T47D (cell line): ENCODE measurements around the gene HYDIN.
"Not testable (repeated sequence)": the region's sequence is repeated elsewhere in the genome, so short reads cannot be mapped to it uniquely, and the experiment has no call there.

Source experiments
- DNase-seq, 2 experiments: peaks; one replicate each; pipeline versions ENCODE4 v3.0.0 to v3.0.0-alpha.2; 2011 to 2012; ENCODE audit warnings: low read depth in 1 of 2, low spot score in 1 of 2
- JUND ChIP-seq: IDR thresholded peaks from 2 replicates; pipeline ENCODE4 v1.6.1; 2012; ENCODE audit warnings: low read depth
- in situ Hi-C: cut with HindIII; loops from 2 replicates; pipeline ENCODE4 v1.10.0; 2016; ENCODE audit warnings: low sequenced_read_pairs, low pct_unique_long_range_greater_than_20kb

Gene HYDIN

DNA sequence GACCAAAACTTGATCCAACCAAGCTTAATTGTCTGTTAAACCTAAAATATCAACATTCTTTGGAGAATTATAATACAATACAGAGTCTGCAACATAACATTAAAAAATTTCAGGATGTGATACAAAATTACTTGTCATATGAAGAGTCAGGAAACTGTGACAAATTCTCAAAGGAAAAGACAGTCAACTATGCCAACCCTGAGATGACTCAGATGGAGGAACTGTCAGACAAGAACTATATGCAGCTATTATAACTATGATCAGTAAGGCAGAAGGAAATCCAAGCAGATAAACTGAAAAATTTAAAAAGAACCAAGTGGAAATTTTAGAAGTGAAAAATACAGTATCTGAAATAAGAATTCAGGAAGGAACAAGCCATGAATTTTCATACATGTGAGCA is 299.8 kb downstream of the HYDIN start:
- DNase-seq, in situ Hi-C loops: not testable (repeated sequence)

DNA sequence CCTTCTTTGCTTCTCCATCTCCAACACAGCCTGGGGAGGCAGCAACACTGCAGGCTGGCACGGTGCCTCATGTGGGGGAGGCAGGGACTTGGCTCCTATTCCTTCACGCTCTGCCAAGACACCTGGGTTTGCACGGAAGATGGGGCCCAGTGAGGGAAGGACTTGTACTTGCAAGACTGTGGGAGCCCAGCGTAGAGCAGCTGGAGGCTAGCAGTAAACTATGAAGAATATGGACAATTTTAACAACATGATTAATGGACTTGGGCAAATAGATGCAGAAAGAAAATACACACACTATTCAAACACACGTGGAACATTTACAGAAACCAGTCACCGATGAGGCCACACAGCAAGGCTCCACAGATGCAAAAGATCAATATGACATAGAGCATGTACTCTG is 308.4 kb downstream of the HYDIN start:
- DNase-seq = peak; percentile 4 to 47
- in situ Hi-C loops = not testable (repeated sequence)

DNA sequence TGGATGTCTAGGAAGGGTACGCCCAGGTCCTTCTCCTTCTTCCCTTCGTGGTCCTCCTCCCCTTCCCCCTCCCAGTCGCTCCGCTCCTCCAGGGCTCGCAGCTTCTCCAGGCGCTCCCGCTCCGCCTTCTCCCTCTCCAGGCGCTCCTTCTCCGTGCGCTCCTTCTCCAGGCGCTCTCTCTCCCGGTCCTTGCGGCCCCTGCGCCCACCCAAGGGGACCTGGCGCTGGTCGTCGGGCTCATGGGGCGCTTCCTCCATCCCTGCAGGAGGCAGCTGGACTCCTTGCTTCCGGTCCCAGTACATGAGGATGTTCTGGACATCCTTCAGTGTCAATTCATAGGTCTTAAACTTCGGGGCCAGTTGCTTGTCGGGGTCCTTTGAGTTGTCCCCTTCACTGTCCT is 309.9 kb downstream of the HYDIN start:
- DNase-seq, in situ Hi-C loops: not testable (repeated sequence)

DNA sequence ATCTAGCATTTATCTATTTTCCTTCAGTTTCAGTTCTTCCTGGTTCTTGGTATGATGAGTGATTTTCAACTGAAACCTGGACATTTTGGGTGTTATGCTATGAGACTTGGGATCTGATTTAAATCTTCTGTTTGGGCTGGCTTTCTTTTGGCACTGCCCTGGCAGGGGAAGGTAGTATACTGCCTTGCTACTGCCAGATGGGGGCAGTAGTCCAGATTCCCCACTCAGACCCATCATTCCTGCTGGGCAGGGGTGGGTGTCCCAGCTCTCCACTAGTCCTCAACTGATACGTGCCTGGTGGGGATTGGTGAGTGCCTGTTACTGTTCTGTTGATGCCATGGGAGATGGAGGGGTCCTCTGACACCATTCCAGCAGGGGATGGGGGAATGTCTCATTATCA is 342.3 kb downstream of the HYDIN start:
- in situ Hi-C loops, DNase-seq: not testable (repeated sequence)

DNA sequence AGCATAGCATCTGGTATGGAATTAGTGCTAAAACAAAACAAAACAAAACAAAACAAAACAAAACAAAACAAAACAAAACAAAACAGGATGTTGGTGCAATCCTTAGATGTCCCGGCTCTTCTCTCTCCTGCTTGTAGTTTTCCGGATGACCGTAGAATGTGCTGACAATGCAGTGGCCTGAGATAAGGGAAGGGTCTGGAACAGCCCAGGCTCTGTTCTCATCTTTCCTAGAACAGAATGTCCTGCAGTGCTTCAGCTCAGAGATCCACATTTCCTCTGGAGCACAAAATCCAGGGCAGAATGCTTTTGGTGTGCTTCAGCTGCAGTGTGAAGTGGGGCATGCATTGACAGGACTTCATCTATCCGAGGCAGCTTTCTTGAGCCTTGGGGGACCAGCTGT is 345.9 kb downstream of the HYDIN start:
- DNase-seq, in situ Hi-C loops: not testable (repeated sequence)

DNA sequence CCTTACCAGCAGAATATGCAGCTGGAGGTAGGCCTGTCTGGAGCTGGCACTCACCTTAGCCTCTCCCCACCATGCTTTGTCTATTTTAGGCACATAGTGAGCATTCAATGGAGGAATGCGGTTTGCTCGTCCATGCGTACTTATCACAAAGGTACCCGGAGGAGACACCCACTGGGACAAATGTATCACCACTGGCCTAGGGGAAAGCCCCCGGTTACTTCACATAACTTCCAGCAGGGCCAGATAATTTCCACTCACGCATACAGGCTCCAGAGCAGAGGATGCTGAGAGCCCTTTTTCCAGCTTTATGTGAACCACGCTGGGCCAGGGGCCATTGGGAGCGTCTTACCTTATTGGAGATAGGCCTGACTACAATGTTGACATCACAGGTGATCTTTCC is 348.2 kb downstream of the HYDIN start:
- in situ Hi-C loops, DNase-seq: not testable (repeated sequence)

DNA sequence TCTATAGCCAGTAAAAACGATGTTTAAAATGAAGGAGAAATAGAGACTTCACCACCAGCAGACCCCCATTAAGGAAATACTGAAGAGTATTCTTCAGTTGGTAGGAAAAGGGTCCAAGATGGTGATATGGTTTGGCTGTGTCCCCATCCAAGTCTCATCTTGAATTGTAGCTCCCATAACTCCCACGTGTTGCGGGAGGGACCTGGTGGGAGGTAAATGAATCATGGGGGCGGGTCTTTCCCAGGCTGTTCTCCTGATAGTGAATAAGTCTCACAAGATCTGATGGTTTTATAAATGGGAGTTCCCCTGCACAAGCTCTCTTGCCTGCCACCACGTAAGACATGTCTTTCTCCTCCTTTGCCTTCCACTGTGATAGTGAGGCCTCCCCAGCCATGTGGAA is 352.6 kb downstream of the HYDIN start:
- in situ Hi-C loops, DNase-seq: not testable (repeated sequence)

DNA sequence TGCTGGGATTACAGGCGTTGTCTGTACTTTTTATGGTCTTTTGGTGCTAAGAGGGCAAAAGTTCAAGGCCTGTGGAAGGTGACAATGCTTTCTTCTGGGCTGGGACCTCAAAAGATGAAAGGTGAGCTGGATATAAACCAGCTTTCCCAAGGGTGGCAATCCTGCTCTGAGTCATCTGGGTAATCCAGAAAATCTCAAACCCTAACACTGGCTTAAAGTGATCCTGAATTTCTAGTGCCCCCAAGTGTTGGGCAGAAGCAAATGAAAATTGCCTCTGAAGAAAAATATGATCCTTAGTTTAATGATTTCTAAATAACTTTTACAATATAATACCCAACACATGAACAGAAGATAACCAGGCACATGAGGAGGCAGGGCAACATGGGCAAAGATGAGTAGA is 354.1 kb downstream of the HYDIN start:
- in situ Hi-C loops, DNase-seq: not testable (repeated sequence)

DNA sequence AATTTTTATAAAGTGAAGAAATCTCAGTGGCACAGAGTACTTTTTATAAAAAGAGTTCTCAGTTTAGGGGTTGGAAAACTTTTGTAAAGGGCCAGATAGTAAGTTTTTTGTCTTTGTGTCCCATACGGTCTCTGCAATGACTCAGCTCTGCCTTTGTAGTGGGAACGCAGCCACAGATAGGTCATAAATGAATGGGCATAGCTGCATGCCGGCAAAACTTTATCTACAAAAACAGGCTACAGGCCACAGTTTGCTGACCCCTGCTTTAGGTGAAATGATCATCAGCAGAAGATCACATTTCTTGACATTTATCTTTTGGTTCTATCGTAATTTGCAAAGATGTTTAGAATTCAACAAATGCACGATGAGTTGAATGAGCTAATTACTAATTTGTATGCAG is 365.8 kb downstream of the HYDIN start:
- in situ Hi-C loops, DNase-seq: not testable (repeated sequence)

DNA sequence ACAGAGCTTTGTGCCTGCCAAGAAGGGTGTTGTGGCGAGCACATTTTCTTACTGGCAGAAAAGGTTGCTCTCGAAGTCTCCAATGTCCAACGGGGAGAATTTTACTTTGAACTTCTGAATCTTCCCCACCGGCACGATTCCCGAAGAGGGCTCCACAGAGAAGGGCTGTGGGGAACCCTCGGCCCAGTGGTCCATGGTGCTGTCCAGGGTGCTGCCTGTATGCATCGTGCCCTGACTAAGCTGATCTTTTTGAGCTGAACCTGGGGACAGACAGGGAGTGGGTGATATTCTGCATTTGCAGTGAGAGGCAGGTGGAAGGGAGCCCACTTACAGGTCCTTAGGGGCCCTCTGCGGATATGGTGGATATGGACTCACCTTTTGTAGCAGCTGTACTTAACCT is 368.5 kb downstream of the HYDIN start:
- peak in 1 of 2 experiments; percentile 1 for DNase-seq
- in situ Hi-C loops = not testable (repeated sequence)

DNA sequence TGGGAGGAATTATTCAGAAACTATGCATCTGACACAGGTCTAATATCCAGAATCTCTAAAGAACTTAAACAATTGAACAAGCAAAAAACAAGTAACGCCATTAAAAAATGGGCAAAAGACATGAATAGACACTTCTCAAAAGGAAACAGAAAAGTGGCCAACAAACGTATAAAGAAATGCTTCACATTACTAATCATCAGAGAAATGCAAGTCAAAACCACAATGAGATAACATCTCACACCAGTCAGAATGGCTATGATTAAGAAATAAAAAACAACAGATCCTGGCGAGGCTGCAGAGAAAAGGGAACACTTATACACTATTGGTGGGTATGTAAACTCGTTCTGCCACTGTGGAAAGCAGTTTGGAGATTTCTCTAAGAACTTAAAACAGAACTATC is 379.2 kb downstream of the HYDIN start:
- in situ Hi-C loops, DNase-seq: not testable (repeated sequence)

DNA sequence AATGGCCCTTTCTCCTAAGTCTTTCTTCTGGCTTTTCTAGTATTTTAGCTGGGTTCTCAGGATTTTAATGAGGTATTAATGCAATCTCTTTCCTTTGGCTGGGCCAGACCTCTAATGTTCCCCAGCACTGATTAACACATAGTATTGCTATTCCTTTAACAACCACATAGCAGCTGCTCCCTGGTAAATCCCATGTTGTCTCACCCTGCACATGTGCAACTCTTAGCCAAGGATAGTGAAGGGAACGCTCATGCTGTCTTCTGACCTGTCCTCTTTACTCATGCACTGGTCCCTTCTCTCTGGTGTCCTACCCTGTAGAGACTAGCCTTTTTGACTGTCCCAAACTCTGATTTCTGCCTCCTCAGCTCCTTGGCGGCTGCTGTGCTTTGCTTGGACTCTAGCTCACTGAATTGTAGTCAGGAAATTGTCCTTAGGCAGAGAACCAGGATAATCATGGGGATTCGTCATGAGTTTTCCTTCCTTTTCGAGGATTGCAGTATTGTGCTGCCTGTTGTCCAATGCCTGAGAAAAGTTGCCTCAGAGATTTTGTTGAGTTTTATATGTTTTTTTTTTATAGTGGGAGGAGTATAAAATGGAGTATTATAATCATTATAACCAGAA is 406.9 kb downstream of the HYDIN start:
- DNase-seq, in situ Hi-C loops: not testable (repeated sequence)

DNA sequence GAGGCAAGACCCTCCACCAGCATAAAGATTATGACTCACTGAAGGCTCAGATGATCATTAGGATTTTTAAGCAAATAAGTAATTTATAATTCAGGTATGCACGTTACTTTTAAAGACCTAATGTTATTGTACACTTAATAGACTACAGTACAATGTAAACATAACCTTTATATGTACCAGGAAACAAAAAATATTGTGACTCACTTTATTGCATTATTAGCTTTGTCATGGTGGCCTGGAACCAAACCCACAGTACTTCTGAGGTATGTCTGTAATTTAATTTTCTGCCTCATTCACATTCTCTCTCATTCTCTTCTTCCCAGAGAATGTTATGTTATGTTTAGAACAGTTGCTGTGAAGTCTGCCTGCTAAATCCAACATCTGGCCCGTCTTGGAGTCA is 407.8 kb downstream of the HYDIN start:
- DNase-seq, in situ Hi-C loops: not testable (repeated sequence)

DNA sequence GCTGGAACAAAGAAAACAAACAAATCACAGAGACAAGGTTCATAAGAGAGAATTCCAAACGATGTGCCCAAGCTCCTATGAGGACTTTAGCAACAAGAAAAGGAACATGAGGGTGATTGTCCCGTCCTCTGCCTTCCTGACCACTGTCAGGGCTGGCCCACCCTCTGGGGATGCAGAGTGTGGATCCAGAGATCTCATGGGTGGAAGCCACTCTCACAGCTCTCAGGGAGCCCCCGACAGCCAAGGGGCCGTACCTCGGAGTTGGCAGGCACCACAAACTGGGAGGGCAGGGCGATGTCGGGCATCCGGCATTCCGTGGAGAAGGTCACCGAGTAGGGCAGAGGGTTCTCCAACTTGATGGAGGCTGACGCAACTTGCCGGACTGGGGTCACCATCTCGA is 412.4 kb downstream of the HYDIN start:
- DNase-seq, in situ Hi-C loops: not testable (repeated sequence)

DNA sequence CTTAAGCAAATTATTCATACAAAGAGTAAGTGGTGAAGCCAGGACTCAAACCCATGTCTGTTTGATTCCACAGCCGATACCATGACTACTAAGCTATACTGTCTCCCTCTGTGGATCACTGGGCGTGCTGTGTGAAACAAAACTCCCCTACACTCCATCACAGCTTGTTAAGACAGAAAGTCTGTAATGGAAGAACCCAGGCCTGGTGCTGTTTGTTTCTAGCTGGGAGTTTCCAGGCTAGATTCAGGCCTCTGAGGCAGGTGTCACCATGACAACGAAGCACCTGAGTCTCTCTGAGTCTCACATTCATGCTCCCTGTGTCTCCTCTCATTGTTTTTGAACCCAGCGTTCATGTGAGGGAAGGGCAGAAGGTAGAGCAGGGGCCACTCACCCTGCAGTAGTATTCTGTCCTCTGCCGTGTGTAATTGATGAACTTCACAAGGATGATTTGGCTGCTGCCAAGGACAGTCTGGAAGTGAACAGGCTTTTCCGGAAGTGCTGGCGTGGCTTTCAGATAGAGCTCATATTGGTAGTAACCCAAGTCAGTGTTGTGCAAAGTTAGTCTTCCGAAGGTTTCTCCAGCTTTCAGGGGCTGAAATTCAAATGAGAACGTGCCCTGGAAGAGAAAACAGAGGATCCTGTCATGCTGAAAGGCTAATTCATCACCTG is 421.0 kb downstream of the HYDIN start:
- TF ChIP-seq JUND = no peak
- in situ Hi-C loops = no loop called here
- no peak for DNase-seq
